SK-N-SH (cell line): ENCODE measurements around the gene PCMT1.

Experiments used
- ELF1 ChIP-seq: IDR thresholded peaks from 2 replicates; pipeline ENCODE4 v1.4.0; 2012
- RAD21 ChIP-seq: IDR thresholded peaks from 2 replicates; pipeline ENCODE4 v1.6.1; 2012; ENCODE audit warnings: mild to moderate bottlenecking, low read length
- RXRA ChIP-seq: IDR thresholded peaks from 2 replicates; pipeline ENCODE4 v1.4.0; 2012; ENCODE audit warnings: low read depth, mild to moderate bottlenecking, borderline replicate concordance
- SMC3 ChIP-seq: IDR thresholded peaks from 2 replicates; pipeline ENCODE4 v1.6.1; 2012; ENCODE audit warnings: low read depth, low read length, improper control_type of control experiment
- YY1 ChIP-seq: IDR thresholded peaks from 2 replicates; pipeline ENCODE4 v1.4.0; 2012; ENCODE audit warnings: low read depth, mild to moderate bottlenecking
- TF ChIP-seq, protein P1 (sequence below): fragments of 200-600 bp; sonication (generic); IDR thresholded peaks from 2 replicates; pipeline ENCODE4 v1.6.1; 2017; ENCODE audit warnings: antibody characterized with exemption, mild to moderate bottlenecking, moderate library complexity
- TF ChIP-seq, protein P2 (sequence below): IDR thresholded peaks from 2 replicates; pipeline ENCODE4 v1.4.0; 2012; ENCODE audit warnings: low read depth
- TF ChIP-seq, protein P3 (sequence below): IDR thresholded peaks from 2 replicates; pipeline ENCODE4 v1.6.1; 2012; ENCODE audit warnings: mild to moderate bottlenecking, low read depth, low read length, moderate library complexity

DNA sequence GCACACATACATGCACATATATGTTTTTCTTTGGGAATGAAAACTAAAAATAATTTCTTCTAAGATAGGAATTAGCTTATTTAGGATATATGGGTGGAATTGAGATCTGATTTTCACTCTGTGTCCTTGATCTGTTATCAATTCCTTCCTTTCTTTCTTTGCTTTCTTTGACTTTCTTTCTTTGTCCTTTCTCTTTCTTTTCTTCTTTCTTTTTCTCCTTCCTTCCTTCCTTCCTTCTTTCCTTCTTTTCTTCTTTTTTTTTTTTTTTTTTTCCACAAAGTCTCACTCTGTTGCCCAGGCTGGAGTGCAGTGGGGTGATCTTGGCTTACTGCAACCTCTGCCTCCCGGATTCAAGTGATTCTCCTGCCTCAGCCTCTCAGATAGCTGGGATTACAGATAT, 28.1 kb downstream of the PCMT1 start:
- TF ChIP-seq, protein P1, sequence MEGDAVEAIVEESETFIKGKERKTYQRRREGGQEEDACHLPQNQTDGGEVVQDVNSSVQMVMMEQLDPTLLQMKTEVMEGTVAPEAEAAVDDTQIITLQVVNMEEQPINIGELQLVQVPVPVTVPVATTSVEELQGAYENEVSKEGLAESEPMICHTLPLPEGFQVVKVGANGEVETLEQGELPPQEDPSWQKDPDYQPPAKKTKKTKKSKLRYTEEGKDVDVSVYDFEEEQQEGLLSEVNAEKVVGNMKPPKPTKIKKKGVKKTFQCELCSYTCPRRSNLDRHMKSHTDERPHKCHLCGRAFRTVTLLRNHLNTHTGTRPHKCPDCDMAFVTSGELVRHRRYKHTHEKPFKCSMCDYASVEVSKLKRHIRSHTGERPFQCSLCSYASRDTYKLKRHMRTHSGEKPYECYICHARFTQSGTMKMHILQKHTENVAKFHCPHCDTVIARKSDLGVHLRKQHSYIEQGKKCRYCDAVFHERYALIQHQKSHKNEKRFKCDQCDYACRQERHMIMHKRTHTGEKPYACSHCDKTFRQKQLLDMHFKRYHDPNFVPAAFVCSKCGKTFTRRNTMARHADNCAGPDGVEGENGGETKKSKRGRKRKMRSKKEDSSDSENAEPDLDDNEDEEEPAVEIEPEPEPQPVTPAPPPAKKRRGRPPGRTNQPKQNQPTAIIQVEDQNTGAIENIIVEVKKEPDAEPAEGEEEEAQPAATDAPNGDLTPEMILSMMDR: no peak
- TF ChIP-seq RXRA (no peak), SMC3 (no peak), ELF1 (no peak), YY1 (no peak), RAD21 (no peak)
- TF ChIP-seq, protein P2, sequence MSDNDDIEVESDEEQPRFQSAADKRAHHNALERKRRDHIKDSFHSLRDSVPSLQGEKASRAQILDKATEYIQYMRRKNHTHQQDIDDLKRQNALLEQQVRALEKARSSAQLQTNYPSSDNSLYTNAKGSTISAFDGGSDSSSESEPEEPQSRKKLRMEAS: no peak
- TF ChIP-seq, protein P3, sequence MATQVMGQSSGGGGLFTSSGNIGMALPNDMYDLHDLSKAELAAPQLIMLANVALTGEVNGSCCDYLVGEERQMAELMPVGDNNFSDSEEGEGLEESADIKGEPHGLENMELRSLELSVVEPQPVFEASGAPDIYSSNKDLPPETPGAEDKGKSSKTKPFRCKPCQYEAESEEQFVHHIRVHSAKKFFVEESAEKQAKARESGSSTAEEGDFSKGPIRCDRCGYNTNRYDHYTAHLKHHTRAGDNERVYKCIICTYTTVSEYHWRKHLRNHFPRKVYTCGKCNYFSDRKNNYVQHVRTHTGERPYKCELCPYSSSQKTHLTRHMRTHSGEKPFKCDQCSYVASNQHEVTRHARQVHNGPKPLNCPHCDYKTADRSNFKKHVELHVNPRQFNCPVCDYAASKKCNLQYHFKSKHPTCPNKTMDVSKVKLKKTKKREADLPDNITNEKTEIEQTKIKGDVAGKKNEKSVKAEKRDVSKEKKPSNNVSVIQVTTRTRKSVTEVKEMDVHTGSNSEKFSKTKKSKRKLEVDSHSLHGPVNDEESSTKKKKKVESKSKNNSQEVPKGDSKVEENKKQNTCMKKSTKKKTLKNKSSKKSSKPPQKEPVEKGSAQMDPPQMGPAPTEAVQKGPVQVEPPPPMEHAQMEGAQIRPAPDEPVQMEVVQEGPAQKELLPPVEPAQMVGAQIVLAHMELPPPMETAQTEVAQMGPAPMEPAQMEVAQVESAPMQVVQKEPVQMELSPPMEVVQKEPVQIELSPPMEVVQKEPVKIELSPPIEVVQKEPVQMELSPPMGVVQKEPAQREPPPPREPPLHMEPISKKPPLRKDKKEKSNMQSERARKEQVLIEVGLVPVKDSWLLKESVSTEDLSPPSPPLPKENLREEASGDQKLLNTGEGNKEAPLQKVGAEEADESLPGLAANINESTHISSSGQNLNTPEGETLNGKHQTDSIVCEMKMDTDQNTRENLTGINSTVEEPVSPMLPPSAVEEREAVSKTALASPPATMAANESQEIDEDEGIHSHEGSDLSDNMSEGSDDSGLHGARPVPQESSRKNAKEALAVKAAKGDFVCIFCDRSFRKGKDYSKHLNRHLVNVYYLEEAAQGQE: no peak
